DMS53 treated with DMSO at 0.1 percent for 48 hours (cell line): Measurements from ENCODE around the gene NUP93.

Source experiments
- DNase-seq: peaks from one replicate; lab custom pipeline; 2025; ENCODE audit not compliant: unreplicated experiment; lab: John Stamatoyannopoulos, UW

NUP93 gene

GRCh38 chr16:56741399-56741798 is 11.5 kb downstream of the NUP93 start:
- no peak for DNase-seq

DNA sequence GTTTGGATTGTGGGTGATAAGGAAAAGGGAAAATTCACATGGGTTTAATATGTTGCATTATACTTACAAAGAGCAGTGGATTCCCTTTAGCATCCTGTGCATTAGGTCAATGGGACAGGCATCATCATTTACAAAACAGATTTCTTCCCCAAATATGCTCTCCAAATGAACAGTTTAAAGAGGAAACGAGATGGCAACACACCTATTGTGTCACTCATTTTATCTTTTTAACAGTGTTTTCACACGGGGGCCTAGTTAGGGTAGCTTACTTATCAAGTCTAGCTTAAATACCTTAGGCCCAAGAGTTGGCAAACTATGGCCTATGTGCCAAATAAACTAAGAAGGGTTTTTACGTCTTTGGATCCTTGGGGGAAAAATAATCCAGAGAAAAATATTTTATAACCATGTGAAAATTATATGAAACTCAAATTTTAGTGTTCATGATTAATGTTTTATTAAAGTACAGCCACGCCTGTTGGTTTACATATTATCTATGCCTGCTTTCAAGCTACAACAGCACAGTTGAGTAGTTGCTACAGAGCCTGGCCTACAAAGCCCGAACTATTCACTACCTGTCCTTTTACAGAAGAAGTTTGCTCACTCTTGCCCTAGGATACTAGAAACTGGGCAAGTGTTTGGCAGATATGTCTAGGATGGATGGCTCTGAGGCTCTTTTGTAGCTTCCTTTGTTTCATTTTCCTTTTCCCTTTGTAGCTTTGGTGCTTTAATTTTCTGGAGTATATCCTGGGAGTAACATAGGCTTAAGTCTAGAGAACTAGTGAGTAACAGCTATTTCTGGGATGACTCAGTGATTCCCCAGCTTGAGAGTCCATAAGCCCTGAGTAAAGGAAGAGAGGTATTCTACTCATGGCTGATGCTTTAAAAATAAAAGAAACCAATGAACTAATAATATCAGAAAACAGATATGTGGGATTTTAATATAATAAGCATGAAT is 12.4 kb downstream of the NUP93 start:
- DNase-seq: no peak

DNA sequence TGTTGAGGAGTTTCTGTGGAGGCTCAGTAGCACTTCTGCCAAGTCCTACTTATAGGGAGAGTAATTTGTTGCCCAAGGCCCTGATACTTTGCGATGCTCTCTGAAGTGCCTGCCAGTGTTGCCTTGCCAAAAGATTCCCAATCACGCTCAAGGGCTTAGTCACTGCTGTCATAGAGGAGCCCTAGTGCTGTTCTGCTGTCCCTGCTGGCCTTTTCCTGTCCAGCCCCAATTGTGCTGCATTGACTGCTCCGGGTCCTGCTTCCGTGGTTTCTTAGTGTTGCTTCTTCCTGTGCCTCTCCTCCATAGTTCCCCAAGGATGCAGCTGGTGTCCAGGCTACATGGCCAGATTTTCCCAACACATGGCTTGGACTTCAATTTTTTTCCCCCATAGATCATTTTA is 13.9 kb downstream of the NUP93 start:
- DNase-seq: no peak

GRCh38 chr16:56744996-56745640 is 15.2 kb downstream of the NUP93 start:
- no peak for DNase-seq

GRCh38 chr16:56747486-56748045 is 17.6 kb downstream of the NUP93 start:
- DNase-seq: no peak

DNA sequence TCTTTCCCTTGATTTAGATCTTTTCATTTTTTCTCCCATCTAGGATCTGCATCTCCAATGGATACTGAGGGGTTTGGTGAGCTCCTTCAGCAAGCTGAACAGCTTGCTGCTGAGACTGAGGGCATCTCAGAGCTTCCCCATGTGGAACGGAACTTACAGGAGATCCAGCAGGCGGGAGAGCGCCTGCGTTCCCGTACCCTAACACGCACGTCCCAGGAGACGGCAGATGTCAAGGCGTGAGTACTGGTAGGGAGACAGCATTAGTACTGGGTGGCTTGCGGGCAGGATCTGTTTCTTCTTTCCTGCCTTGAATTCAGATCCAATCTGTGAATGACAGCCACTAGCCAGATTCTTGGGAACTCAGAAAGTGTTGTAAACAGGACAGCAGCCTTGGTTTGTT is 18.3 kb downstream of the NUP93 start:
- DNase-seq: no peak

DNA sequence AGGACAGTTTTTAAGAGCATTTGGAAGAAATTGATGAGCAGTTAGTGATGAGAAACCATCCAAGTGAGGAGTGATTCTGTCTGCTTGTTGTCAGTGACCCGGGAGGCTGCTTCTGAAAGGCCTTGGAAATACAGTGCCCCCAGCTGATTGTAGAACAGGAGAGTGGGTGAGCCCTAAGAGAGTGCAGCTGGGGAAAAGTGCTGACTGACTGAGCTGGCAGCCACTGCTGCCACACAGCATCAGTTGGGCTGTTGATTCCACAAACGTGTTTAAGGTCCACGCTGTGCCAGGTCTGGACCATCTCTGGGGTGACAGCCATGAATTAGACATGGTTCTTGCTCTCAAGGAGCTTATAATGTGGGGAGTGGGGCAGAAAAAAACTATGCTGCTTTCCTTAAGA is 18.9 kb downstream of the NUP93 start:
- DNase-seq: no peak

- DNase-seq: no peak
Observed at GRCh38 chr16:56749672-56750491, 20.0 kb downstream of the NUP93 start.

DNA sequence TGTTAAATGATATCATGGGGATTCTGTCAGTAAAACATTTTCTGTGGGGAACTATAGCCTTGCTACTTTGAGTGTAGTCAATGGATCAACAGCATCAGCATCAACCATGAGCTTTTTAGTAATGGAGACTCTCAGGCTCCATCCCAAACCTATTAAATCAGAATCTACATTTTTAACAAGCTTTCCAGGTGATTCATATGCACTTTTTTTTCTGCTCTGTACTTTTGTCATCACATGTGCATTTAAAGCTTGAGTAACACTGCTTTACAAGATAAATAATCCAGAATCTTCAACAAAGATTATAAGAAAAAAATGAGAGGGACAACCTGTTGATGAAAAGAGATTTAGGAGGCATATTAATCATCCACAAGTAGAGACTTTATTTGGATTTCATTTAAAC is 23.5 kb downstream of the NUP93 start:
- DNase-seq: no peak

DNA sequence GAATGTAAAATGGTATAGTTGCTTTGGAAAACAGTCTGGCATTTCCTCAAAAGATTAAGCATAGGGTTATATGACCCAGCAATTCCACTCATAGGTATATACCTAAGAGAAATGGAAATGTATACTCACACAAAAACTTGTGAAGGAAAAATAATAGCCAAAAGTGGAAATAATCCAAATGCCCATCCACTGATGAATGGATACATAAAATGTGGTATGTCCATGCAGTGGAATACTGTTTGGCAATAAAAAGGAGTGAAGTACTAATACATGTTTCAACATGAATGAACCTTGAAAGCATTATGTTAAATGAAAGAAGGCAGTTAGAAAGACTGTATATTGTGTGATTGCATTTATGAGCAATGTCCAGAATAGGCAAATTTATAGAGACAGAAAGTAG is 25.1 kb downstream of the NUP93 start:
- DNase-seq: no peak

DNA sequence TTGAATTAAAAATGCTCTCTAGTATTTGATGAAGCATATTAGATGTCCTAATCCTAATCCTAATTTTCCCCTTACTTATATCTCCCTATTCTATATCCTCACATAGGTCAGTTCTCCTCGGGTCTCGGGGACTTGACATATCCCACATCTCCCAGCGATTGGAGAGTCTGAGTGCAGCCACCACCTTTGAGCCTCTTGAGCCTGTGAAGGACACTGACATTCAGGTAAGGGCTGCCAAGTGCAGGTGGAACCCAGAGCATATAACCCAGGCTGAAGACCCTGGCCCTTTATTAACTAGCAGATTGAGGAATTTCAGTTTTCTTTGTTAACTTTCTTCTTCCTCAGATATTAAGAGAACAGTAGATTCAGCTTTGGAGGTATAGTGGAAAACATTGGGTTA is 28.5 kb downstream of the NUP93 start:
- no peak for DNase-seq

DNA sequence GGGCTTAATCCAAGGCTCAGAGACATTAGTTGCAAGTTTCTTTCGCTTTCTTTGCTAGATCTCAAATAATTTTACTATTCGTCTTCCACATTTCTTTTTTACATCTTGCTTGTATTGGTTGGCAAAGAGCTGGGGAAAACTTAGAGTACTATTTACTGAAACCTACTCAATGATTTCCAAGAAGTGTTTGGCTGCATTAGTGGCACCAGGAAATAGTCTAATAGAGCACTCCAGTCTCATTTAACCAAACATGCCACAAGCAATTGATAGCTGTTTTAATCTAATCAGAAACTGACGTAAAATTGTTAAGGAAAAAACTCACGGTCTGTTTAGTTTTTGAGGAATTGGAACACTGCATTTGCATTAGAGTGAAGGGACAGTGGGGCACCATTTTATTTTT is 29.0 kb downstream of the NUP93 start:
- DNase-seq: no peak

- DNase-seq: no peak
Observed at GRCh38 chr16:56763291-56763916, 33.5 kb downstream of the NUP93 start.

GRCh38 chr16:56764835-56765234 is 34.9 kb downstream of the NUP93 start:
- no peak for DNase-seq

GRCh38 chr16:56765949-56766348 is 36.0 kb downstream of the NUP93 start:
- DNase-seq: no peak

DNA sequence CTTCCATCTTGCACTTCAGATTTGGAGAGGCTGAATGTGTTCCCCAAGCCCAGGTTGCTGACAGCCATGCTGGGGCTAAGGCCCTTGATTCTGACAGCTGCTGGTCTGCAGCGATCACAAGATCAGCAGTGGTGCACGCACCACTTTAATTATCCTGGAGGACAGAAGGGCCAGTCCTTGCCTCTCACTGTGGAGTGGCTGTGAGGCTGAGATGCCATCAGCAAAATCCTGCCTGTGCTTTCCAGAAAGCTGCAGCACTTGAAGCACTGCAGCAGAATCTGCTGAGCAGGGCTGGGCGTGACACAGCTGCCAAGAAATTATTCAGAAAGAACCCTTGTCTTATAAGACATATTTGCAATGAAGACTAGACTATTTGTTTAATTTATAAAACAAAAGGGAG is 37.1 kb downstream of the NUP93 start:
- no peak for DNase-seq

DNA sequence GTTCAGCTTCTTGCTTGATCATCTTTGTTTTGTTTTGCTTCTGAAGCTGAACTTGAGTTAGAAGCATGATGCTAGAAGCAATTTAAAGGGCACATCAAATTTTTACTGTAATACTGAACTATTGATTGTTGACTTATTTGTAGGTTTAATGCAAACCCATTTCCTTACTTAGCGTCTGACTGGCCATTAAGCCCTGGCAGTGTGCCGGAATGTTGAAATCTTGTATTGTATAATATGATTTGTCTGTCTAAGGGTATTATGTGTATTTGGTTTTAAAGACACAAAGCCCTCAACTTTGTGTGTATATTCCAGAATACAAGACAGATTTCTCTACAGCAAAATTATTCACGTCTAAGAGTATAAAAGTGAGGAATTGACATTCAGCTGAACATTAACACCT is 39.7 kb downstream of the NUP93 start:
- no peak for DNase-seq

DNA sequence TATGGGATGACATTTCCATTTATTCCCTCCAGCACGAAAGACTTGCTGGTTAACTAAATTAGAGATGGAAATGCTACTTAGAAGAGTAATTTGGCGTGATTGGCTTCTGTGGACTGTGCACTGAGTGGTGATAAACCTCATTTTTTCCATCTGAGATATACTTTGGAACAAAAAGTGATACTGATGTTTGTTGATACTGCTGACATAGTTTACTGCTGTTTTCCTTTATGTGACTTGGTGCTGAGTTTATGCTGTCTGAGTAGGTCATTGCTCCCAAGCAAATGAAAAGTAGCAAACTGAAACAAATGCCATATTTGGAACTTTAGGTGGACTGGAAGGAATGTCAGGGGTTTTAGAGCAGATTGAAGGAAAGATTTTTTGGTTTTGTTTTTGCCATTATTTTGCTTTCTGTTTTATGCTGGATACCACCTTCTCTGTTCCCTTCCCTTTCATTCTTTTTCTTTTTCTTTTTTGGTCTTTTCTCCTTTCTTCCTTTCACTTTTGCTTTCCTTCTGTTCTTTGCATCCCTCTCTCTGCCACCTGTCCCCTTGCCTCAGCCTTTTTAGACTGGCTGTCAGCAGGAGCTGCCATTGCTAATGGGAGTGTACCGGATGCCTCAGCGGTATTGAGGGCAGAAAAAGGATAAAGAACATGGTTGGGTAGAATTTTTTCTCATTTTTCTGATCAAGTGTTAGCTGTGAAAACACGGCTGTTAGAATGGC is 41.8 kb downstream of the NUP93 start:
- no peak for DNase-seq

DNA sequence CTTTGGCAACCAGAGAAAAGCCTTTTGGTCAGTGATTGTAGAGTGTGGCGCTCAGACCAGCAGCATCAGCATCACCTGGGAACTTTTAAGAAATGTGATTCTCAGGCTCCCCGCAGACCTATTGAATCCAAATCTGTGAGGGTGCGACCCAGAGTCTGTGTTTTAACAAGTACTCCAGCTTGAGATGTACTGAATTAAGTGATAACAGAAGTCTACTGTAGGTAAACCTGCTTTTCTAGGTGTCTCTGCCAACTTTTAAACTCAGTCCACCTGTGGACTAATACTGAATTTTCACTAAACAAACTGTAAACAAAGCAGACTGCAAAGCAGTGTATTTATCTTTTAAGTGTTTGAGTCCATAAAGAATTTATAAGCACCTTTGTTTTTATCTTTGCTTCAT is 43.6 kb downstream of the NUP93 start:
- DNase-seq: no peak

GRCh38 chr16:56774016-56774680 is 44.2 kb downstream of the NUP93 start:
- no peak for DNase-seq
